Right lung (tissue), 5 donors: ENCODE measurements around the gene CEMIP2. TPM values are rescaled to one million over a fixed set of nuclear protein-coding genes. Genes with fewer than 3 reads are reported as not detected.
A peak's percentile ranks its signal among the peaks of the same experiment; 100 is the strongest.
"Not testable (repeated sequence)": the region's sequence is repeated elsewhere in the genome, so short reads cannot be mapped to it uniquely, and the experiment has no call there.

Experiments used
- DNase-seq, 2 donors: peaks; one replicate each; pipeline ENCODE4 v3.0.0-alpha.2; 2013
- polyA plus RNA-seq, 5 donors: library from polyadenylated mRNA; unstranded; fragments of 120-200 nt; gene quantifications; one replicate each; pipeline versions ENCODE4 v1.2.1 to v1.2.3, GENCODE V29; 2013; ENCODE audit warnings: inconsistent platforms in 1 of 5, low replicate concordance in 1 of 5; ENCODE audit not compliant: insufficient read length in 5 of 5, insufficient read depth in 1 of 5

CEMIP2 gene
- polyA plus RNA-seq, 5 donors, result 37.8 to 57.5 (median 50.2) TPM

GRCh38 chr9:71716138-71716909, 52.0 kb downstream of the CEMIP2 start:
- DNase-seq, result no peak

GRCh38 chr9:71710856-71711255, 57.5 kb downstream of the CEMIP2 start:
- no peak for DNase-seq

GRCh38 chr9:71710201-71710600, 58.1 kb downstream of the CEMIP2 start:
- no peak for DNase-seq

GRCh38 chr9:71709384-71709783, 58.9 kb downstream of the CEMIP2 start:
- no peak for DNase-seq

GRCh38 chr9:71706176-71706575, 62.1 kb downstream of the CEMIP2 start:
- DNase-seq, result no peak

GRCh38 chr9:71704796-71705195, 63.5 kb downstream of the CEMIP2 start:
- no peak for DNase-seq

- no peak for DNase-seq
These were observed 65.0 kb downstream of the CEMIP2 start for GRCh38 chr9:71703172-71703872.

GRCh38 chr9:71697882-71698281, 70.4 kb downstream of the CEMIP2 start:
- no peak for DNase-seq

GRCh38 chr9:71694332-71694731, 74.0 kb downstream of the CEMIP2 start:
- no peak for DNase-seq

GRCh38 chr9:71693607-71694006, 74.7 kb downstream of the CEMIP2 start:
- no peak for DNase-seq

GRCh38 chr9:71692337-71692736, 76.0 kb downstream of the CEMIP2 start:
- peak; percentile 44 to 56 for DNase-seq

- DNase-seq, result not testable (repeated sequence)
These were observed 76.7 kb downstream of the CEMIP2 start for GRCh38 chr9:71691576-71691975.

- no peak for DNase-seq
These were observed 77.5 kb downstream of the CEMIP2 start for GRCh38 chr9:71690689-71691435.

GRCh38 chr9:71690063-71690688, 78.1 kb downstream of the CEMIP2 start:
- DNase-seq, result no peak

GRCh38 chr9:71687676-71688075, 80.6 kb downstream of the CEMIP2 start:
- DNase-seq, result no peak

GRCh38 chr9:71685988-71686387, 82.3 kb downstream of the CEMIP2 start:
- no peak for DNase-seq

GRCh38 chr9:71685394-71685793, 82.9 kb downstream of the CEMIP2 start:
- no peak for DNase-seq

- no peak for DNase-seq
These were observed 83.7 kb downstream of the CEMIP2 start for GRCh38 chr9:71684566-71684965.

- DNase-seq, result no peak
These were observed 84.6 kb downstream of the CEMIP2 start for GRCh38 chr9:71683598-71684235.

- DNase-seq, result no peak
These were observed 86.5 kb downstream of the CEMIP2 start for GRCh38 chr9:71681708-71682272.

- no peak for DNase-seq
These were observed 87.1 kb downstream of the CEMIP2 start for GRCh38 chr9:71681104-71681707.
